Stimulated activated effector memory CD8-positive, alpha-beta T cell treated with anti-CD3 and anti-CD28 coated beads, Interleukin-12 subunit alpha, Interleukin-12 subunit beta, amount 100 ng/mL, for 72 hours (primary cell): ENCODE results near the gene CPNE4.

Source experiments
- ATAC-seq: fragments of 150-1000 bp; cut with Tn5 transposase; 2 replicates; pipeline ENCODE4 v1.10.0; 2021
- DNase-seq, 2 donors: peaks; one replicate each; pipeline ENCODE4 v3.0.0; 2021 to 2022; ENCODE audit warnings: low spot score in 2 of 2
- H3K27ac Mint-ChIP-seq: one replicate; pipeline ENCODE4 v1.8.0; 2022; ENCODE audit warnings: mild to moderate bottlenecking, mixed read lengths
- H3K36me3 Mint-ChIP-seq: one replicate; pipeline ENCODE4 v1.8.0; 2022; ENCODE audit warnings: mild to moderate bottlenecking, mixed read lengths
- H3K4me1 Mint-ChIP-seq: one replicate; pipeline ENCODE4 v1.8.0; 2022; ENCODE audit warnings: mixed read lengths
- H3K4me3 Mint-ChIP-seq: one replicate; pipeline ENCODE4 v1.8.0; 2022; ENCODE audit warnings: mild to moderate bottlenecking, mixed read lengths
- H3K9me3 Mint-ChIP-seq: one replicate; pipeline ENCODE4 v1.8.0; 2022; ENCODE audit warnings: mixed read lengths

The CPNE4 gene

GRCh38 chr3:131655070-131655690, 379.6 kb downstream of the CPNE4 start:
- Mint-ChIP-seq H3K27ac (no peak overlapping the region), H3K36me3 (no peaks in the 10 kb centered on the region), H3K4me3 (no peak overlapping the region), H3K4me1 (no peaks in the 10 kb centered on the region), H3K9me3 (no peaks in the 10 kb centered on the region)
- no peak for ATAC-seq
- no peak for DNase-seq

- H3K4me3 Mint-ChIP-seq, result no peak overlapping the region
- ATAC-seq, result no peak
- no peaks in the 10 kb centered on the region for H3K9me3 Mint-ChIP-seq
- H3K27ac Mint-ChIP-seq, result no peak overlapping the region
- H3K4me1 Mint-ChIP-seq, result no peaks in the 10 kb centered on the region
- DNase-seq, result no peak
- H3K36me3 Mint-ChIP-seq, result no peaks in the 10 kb centered on the region
These were observed 389.2 kb downstream of the CPNE4 start for GRCh38 chr3:131645638-131646037.

DNA sequence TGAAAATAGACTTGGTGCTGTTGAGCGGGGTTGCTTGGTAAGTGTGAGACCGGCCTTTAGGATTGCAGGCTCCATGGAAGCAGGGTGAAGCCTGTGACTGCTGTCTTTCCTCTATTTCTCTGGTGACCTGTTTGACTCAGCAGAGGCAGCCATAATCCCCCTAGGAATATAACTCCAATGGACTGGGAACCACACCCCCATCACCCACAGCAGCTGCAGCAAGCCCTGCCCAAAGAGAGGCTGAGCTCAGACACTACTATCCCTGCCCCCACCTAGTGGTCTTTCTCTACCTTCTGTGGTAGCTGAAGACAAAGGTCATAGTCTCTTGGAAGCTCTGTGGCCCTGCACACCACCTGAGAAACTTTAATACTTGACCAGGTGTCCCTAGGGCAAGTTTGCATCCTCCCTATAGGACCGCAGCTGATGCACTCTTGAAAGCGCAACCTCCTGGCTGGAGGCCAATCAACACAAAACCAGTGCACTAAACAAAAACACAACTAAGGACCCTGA, 398.5 kb downstream of the CPNE4 start:
- Mint-ChIP-seq H3K9me3 (peaks cover 3% of the 10 kb centered on the region), H3K27ac (no peak overlapping the region), H3K4me3 (no peak overlapping the region), H3K4me1 (no peaks in the 10 kb centered on the region), H3K36me3 (no peaks in the 10 kb centered on the region)
- no peak for DNase-seq
- no peak for ATAC-seq

- Mint-ChIP-seq H3K4me3 (no peak overlapping the region), H3K36me3 (no peaks in the 10 kb centered on the region), H3K9me3 (no peaks in the 10 kb centered on the region), H3K27ac (no peak overlapping the region), H3K4me1 (no peaks in the 10 kb centered on the region)
- ATAC-seq, result no peak
- no peak for DNase-seq
These were observed 404.0 kb downstream of the CPNE4 start for GRCh38 chr3:131630807-131631206.

GRCh38 chr3:131630097-131630496, 404.7 kb downstream of the CPNE4 start:
- Mint-ChIP-seq H3K4me3 (no peak overlapping the region), H3K4me1 (no peaks in the 10 kb centered on the region), H3K36me3 (no peaks in the 10 kb centered on the region), H3K27ac (no peak overlapping the region), H3K9me3 (no peaks in the 10 kb centered on the region)
- ATAC-seq, result no peak
- no peak for DNase-seq

- ATAC-seq, result no peak
- H3K36me3 Mint-ChIP-seq, result no peaks in the 10 kb centered on the region
- H3K4me3 Mint-ChIP-seq, result no peak overlapping the region
- no peaks in the 10 kb centered on the region for H3K4me1 Mint-ChIP-seq
- H3K9me3 Mint-ChIP-seq, result no peaks in the 10 kb centered on the region
- H3K27ac Mint-ChIP-seq, result no peak overlapping the region
- no peak for DNase-seq
These were observed 411.4 kb downstream of the CPNE4 start for GRCh38 chr3:131623431-131623830.

- Mint-ChIP-seq H3K4me3 (no peak overlapping the region), H3K9me3 (no peaks in the 10 kb centered on the region), H3K4me1 (no peaks in the 10 kb centered on the region), H3K27ac (no peak overlapping the region), H3K36me3 (no peaks in the 10 kb centered on the region)
- ATAC-seq (no peak), DNase-seq (no peak)
These were observed 412.1 kb downstream of the CPNE4 start for GRCh38 chr3:131622726-131623125.

DNA sequence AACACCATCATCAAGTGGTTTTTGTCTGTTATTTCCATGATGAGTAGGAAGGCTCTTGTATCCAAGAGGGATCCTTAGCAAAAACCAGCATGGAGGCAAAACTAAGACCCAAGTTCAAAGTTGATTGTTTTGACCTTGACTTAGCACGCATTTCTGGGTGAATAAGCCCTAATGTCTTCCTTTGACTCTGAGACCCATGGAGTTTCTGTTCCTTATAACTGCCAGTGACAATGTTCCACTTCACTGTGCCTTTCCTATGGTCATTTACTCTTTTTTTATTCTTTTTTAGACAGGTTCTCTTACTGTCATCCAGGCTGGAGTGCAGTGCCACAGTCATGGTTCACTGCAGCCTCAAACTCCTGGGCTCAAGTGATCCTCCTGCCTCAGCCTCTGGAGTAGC, 413.8 kb downstream of the CPNE4 start:
- ATAC-seq (no peak), DNase-seq (no peak)
- H3K27ac Mint-ChIP-seq, result no peak overlapping the region
- no peak overlapping the region for H3K4me3 Mint-ChIP-seq
- H3K4me1 Mint-ChIP-seq, result no peaks in the 10 kb centered on the region
- no peaks in the 10 kb centered on the region for H3K9me3 Mint-ChIP-seq
- no peaks in the 10 kb centered on the region for H3K36me3 Mint-ChIP-seq

- H3K4me3 Mint-ChIP-seq, result no peak overlapping the region
- no peak overlapping the region for H3K27ac Mint-ChIP-seq
- H3K9me3 Mint-ChIP-seq, result no peaks in the 10 kb centered on the region
- H3K36me3 Mint-ChIP-seq, result no peaks in the 10 kb centered on the region
- ATAC-seq (no peak), DNase-seq (no peak)
- no peaks in the 10 kb centered on the region for H3K4me1 Mint-ChIP-seq
These were observed 415.0 kb downstream of the CPNE4 start for GRCh38 chr3:131619821-131620220.

DNA sequence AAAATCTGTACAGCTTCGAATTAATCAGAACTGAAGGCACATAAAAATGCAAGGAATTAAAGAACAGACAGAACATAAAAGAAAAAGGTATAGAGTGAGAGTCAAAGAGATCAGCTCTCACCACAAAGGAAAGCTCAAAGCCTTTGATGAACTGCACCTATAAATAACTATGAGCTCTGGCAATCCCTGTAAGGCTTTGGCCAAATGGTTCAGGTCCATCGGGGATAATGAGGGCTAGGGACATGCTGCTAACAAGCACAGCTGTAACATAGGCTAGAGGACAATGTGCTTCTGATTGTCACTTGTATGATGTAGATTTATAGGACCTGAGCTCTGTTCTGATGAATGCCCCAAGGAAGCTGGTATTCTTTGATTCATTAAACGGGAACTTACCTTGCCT, 418.1 kb downstream of the CPNE4 start:
- Mint-ChIP-seq H3K27ac (no peak overlapping the region), H3K36me3 (no peaks in the 10 kb centered on the region), H3K4me1 (no peaks in the 10 kb centered on the region), H3K9me3 (no peaks in the 10 kb centered on the region), H3K4me3 (no peak overlapping the region)
- DNase-seq, result no peak
- no peak for ATAC-seq

- ATAC-seq, result no peak
- no peak for DNase-seq
- Mint-ChIP-seq H3K4me3 (no peak overlapping the region), H3K9me3 (no peaks in the 10 kb centered on the region), H3K4me1 (no peaks in the 10 kb centered on the region), H3K27ac (no peak overlapping the region), H3K36me3 (no peaks in the 10 kb centered on the region)
These were observed 422.1 kb downstream of the CPNE4 start for GRCh38 chr3:131612745-131613144.

DNA sequence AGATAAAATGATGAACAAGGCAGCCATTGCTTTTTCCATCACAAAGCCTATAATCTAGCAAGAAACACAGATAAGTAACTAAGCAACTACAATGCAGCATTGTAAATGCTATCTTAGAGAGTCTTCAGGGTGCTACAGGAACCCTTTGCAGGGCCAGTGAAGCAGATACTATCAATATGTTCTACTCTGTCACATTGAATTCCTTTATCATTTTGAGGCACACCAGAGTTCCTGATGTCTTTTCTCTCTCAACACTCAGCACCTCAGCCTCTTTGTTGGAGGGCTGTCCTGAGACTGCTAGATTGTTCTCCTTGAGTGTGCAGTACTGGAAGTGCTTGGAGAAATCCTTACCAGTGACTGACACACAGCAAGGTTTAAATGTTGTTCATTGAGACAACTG, 424.6 kb downstream of the CPNE4 start:
- no peaks in the 10 kb centered on the region for H3K36me3 Mint-ChIP-seq

DNA sequence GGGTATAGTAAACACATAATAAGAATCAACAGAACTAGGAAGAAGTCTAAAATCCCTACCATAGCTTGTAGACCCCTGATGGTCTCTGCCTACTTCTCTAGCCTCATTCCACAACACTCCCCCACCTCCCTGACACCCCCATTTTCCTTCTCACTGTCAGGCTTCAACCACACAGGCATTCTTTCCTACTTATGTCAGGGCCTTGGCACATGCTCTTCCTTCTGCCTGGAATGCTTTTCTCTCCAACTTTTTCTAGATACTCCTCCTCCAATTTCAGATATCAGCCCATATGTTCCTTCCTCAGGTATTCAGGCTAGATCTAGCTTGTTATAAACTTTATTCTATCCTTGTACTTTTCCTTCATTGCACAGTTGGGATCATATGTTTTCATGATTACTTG, 426.1 kb downstream of the CPNE4 start:
- H3K4me1 Mint-ChIP-seq, result no peaks in the 10 kb centered on the region
- no peak overlapping the region for H3K4me3 Mint-ChIP-seq
- no peak overlapping the region for H3K27ac Mint-ChIP-seq
- H3K36me3 Mint-ChIP-seq, result no peaks in the 10 kb centered on the region
- no peak for DNase-seq
- no peak for ATAC-seq
- no peaks in the 10 kb centered on the region for H3K9me3 Mint-ChIP-seq

More for the DNA sequence above, 424.6 kb downstream of the CPNE4 start:
- no peaks in the 10 kb centered on the region for H3K4me1 Mint-ChIP-seq
- H3K9me3 Mint-ChIP-seq, result no peaks in the 10 kb centered on the region
- no peak overlapping the region for H3K27ac Mint-ChIP-seq
- ATAC-seq (peak; percentile 16), DNase-seq (no peak)
- H3K4me3 Mint-ChIP-seq, result no peak overlapping the region

DNA sequence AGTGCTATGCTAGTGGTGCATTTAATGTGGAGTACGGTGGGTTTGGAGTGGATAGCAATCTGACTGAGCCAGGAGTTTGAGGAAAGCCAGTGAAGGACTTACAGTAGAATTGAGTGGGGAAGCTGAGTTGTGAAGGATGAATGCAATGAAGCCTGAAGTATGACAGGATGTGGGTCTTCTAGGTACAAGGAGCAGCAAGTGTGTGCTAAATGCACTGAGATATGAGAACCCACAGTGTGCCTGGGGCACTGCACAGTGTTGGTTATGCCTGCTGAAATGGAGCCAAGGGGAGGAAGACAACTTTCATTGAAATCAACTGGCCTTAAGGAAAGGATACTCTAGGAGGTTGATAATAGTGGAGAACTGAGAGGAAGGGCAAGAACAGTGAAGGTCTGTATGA, 426.5 kb downstream of the CPNE4 start:
- H3K27ac Mint-ChIP-seq, result no peak overlapping the region
- no peaks in the 10 kb centered on the region for H3K4me1 Mint-ChIP-seq
- DNase-seq (no peak), ATAC-seq (no peak)
- H3K4me3 Mint-ChIP-seq, result no peak overlapping the region
- H3K9me3 Mint-ChIP-seq, result no peaks in the 10 kb centered on the region
- H3K36me3 Mint-ChIP-seq, result no peaks in the 10 kb centered on the region

DNA sequence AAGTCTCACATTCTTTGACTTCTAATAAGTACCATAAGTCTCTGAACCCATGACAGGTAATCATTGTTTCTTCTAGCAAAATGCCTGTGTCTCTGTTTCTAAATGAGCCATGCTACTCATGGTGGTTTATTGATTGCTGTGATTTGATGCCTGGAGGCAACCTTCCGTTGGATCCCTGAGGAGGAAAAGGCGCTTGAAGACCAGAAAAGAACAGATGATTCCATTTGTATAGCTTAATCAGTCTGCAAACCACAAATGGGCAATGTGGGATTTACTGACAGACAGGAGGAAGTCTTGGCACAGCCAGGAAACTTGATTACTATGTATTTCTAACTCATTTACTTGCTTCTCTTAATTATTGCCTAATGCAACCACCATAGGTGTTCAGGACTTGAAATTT, 428.9 kb downstream of the CPNE4 start:
- H3K4me1 Mint-ChIP-seq, result no peaks in the 10 kb centered on the region
- H3K36me3 Mint-ChIP-seq, result no peaks in the 10 kb centered on the region
- H3K9me3 Mint-ChIP-seq, result no peaks in the 10 kb centered on the region
- H3K27ac Mint-ChIP-seq, result no peak overlapping the region
- DNase-seq (no peak), ATAC-seq (no peak)
- H3K4me3 Mint-ChIP-seq, result no peak overlapping the region

DNA sequence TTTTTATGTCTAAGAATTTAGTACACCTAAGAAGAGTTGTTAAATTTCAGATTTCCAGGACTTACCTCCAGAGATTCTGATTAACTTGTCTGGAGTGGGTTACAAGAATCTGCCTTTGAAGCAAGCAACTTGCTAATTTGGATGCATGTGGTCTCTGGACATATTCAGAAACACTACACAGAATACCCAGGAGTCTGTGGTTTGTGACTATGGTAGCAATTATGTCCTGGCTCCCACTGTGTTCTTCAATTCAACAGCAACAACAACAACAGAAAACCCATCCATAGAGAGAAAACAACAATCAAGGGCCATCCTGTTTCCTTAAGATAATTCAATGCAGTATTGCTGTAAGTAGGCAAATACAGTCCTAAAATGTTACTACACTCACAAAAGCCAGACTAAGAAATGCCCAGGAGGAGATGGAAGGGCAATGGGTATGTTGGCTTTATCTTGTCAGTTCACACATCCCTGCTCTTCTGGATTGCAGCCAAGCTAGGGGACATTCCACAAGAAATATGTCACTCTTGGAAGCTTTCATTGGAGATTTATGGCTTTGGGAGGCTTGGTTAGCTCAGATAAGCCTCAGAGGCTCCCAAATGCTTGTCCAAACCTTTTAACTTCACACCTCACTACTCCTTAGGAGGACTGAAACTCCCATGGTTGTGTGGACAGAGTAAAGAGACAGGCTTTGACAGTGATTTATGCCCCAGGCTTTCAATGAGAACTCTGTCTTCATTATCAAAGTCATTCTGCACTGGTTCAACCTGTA, 432.6 kb downstream of the CPNE4 start:
- Mint-ChIP-seq H3K4me1 (no peaks in the 10 kb centered on the region), H3K27ac (no peak overlapping the region)

More for the DNA sequence above, 432.6 kb downstream of the CPNE4 start:
- DNase-seq (no peak), ATAC-seq (no peak)
- Mint-ChIP-seq H3K4me3 (no peak overlapping the region), H3K9me3 (no peaks in the 10 kb centered on the region), H3K36me3 (no peaks in the 10 kb centered on the region)
